Measurements from ENCODE around the gene CNTN4. TPM values are rescaled to one million over a fixed set of nuclear protein-coding genes. Genes with fewer than 3 reads are reported as not detected.

CNTN4 gene
- total and polyA plus RNA-seq, 2 of the 8 experiments (the other 6 are each of a cell fraction or from before 2014, with no cell fraction given): 0.41 to 2.2 TPM

DNA sequence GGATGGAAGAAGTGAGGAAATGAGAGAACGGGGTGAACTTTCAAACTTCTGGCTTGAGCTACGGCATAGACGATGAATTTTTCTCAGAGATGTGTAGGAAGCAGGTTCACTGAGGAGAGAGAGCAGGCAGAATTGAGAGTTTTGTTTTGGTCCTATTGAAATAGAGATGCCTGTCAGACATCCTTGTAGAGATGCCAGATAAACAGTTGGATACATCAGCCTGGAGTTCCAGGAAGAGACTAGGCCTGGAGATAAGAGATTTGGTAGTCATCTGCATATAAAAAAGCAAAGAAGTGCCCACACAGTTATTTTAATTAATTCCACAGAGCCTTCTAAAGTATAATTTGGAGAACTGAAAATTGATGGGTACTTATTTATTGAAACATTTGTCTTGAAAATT, 515.9 kb downstream of the CNTN4 start:
- no peaks in the 10 kb centered on the region for H3K23me2 ChIP-seq (ENCODE audit: low read depth, low read length)
- no peak for FAIRE-seq
- no peak for TF ChIP-seq SIN3A (conservative IDR thresholded peaks at IDR 0.05 in 1 of 2, IDR thresholded peaks at IDR 0.05 in 1 of 2; ENCODE audit: low read depth in 1 of 2, low read length in 2 of 2)
- no peak for TF ChIP-seq RAD21 (IDR thresholded peaks at IDR 0.05 in 1 of 2, conservative IDR thresholded peaks at IDR 0.05 in 1 of 2; ENCODE audit: low read depth in 2 of 2, low read length in 2 of 2)
- TF ChIP-seq TEAD4 (IDR thresholded peaks at IDR 0.05; ENCODE audit: low read depth, low read length): no peak
- TF ChIP-seq SUZ12 (IDR thresholded peaks at IDR 0.05; ENCODE audit: low read length): no peak
- TF ChIP-seq RBBP5 (IDR thresholded peaks at IDR 0.05; ENCODE audit: borderline replicate concordance, low read depth, low read length): no peak
- no peak for TF ChIP-seq CHD1 (IDR thresholded peaks at IDR 0.05; ENCODE audit: low read depth, low read length)

More for the DNA sequence above, 515.9 kb downstream of the CNTN4 start:
- Histone ChIP-seq H3K79me2 (ENCODE audit: control insufficient read depth in 1 of 2, insufficient read depth in 2 of 2, low read length in 2 of 2) (no peaks in the 10 kb centered on the region), H3K36me3 (ENCODE audit: control insufficient read depth in 2 of 4, insufficient read depth in 4 of 4, low read length in 3 of 4) (no peaks in the 10 kb centered on the region), H3K18ac (ENCODE audit: extremely low read depth, low read length) (no peak overlapping the region), H2AK5ac (ENCODE audit: low read depth, low read length) (no peak overlapping the region), H3K4me3 (ENCODE audit: extremely low read depth in 1 of 4, insufficient read depth in 2 of 4, low read depth in 3 of 4, low read length in 4 of 4) (no peak overlapping the region), H2BK120ac (replicated peaks; ENCODE audit: low read depth, low read length) (no peak overlapping the region), H3K4me2 (ENCODE audit: insufficient read depth in 1 of 2, low read depth in 2 of 2, low read length in 2 of 2) (no peak overlapping the region), H3K14ac (ENCODE audit: insufficient read length) (no peak overlapping the region), H3K23ac (ENCODE audit: insufficient read length) (no peak overlapping the region), H3K9me3 (ENCODE audit: insufficient read depth in 2 of 2, low read depth in 1 of 2, low read length in 1 of 2) (no peaks in the 10 kb centered on the region), H3K79me1 (ENCODE audit: low read depth, low read length) (no peaks in the 10 kb centered on the region), H3K56ac (replicated peaks; ENCODE audit: insufficient read length, low read depth, low read length) (no peak overlapping the region), H4K20me1 (replicated peaks in 1 of 2; ENCODE audit: control insufficient read depth in 1 of 2, insufficient read depth in 2 of 2, low read length in 2 of 2) (no peaks in the 10 kb centered on the region), H4K8ac (ENCODE audit: extremely low read depth, insufficient read depth, low read length) (no peak overlapping the region), H3K9ac (replicated peaks in 1 of 4; ENCODE audit: extremely low read depth in 1 of 4, low read depth in 3 of 4, low read length in 3 of 4) (no peak overlapping the region), H3K27me3 (replicated peaks in 1 of 4; ENCODE audit: control insufficient read depth in 3 of 4, extremely low read depth in 1 of 4, insufficient read depth in 3 of 4, low read length in 3 of 4) (no peaks in the 10 kb centered on the region), H3K4ac (replicated peaks; ENCODE audit: insufficient read length, low read depth, low read length) (no peak overlapping the region), H2BK20ac (ENCODE audit: low read length) (no peak overlapping the region), H2BK15ac (ENCODE audit: low read length) (no peak overlapping the region), H4K91ac (replicated peaks; ENCODE audit: insufficient read length, low read length) (no peak overlapping the region), H3K27ac (ENCODE audit: low read depth, low read length) (no peak overlapping the region), H2BK5ac (ENCODE audit: low read depth, low read length) (no peak overlapping the region), H3K4me1 (replicated peaks in 1 of 4; ENCODE audit: control insufficient read depth in 3 of 4, insufficient read depth in 4 of 4, low read length in 3 of 4) (0 out of 7 replicates have a peak, but pooled peaks cover 0 to 2% (median 0%) of the 10 kb centered on the region in 4 experiments), H2BK12ac (ENCODE audit: low read depth, low read length) (no peak overlapping the region), H2AFZ (ENCODE audit: low read length) (no peak overlapping the region), H4K5ac (ENCODE audit: insufficient read length, low read depth, low read length) (no peak overlapping the region)
- POLR2A ChIA-PET (ENCODE audit: partially characterized antibody): no interaction called here
- WGBS, 2 experiments (ENCODE audit: extremely low coverage in 1 of 2, insufficient coverage in 1 of 2, insufficient read length in 1 of 2, insufficient replicate concordance in 2 of 2, low coverage in 1 of 2, low lambda C conversion rate in 2 of 2, missing lambda C conversion rate in 1 of 2): 87 to 100% methylated on average over 1 to 3 of the region's 3 CpGs
- no peak for DNase-seq (ENCODE audit: low read depth in 1 of 2, low spot score in 2 of 2)
- CTCF ChIA-PET (ENCODE audit: partially characterized antibody): interaction anchor here (1.2 kb wide), 1 partner anchor 18 kb away, joined by 3 read pairs; no protein-coding TSS in a partner anchor
